Right lung (tissue), 10 donors: ENCODE measurements around the gene BRD9. TPM values are rescaled to one million over a fixed set of nuclear protein-coding genes. Genes with fewer than 3 reads are reported as not detected.
"Not testable (repeated sequence)": the region's sequence is repeated elsewhere in the genome, so short reads cannot be mapped to it uniquely, and the experiment has no call there.

ENCODE experiments used
- DNase-seq, 2 donors: peaks; one replicate each; pipeline ENCODE4 v3.0.0-alpha.2; 2013
- long read RNA-seq, 8 donors: transcript quantifications; one replicate each; lab custom pipeline, GENCODE V29; 2026
- polyA plus RNA-seq, 5 donors: library from polyadenylated mRNA; unstranded; fragments of 120-200 nt; gene quantifications; one replicate each; pipeline versions ENCODE4 v1.2.1 to v1.2.3, GENCODE V29; 2013; ENCODE audit warnings: inconsistent platforms in 1 of 5, low replicate concordance in 1 of 5; ENCODE audit not compliant: insufficient read length in 5 of 5, insufficient read depth in 1 of 5

Gene BRD9
- polyA plus RNA-seq, result 10 to 100 TPM; 43.0 to 53.8 (median 49.0) TPM
- long read RNA-seq, donor 1, partial matches to known transcripts, result 20 of 22 reads
- long read RNA-seq, donor 1, other reads (novel, unspliced or antisense), result 0 of 22 reads
- long read RNA-seq, donor 2, partial matches to known transcripts, result 5 of 8 reads
- long read RNA-seq, donor 2, other reads (novel, unspliced or antisense), result 0 of 8 reads
- long read RNA-seq, donor 3, partial matches to known transcripts, result 15 of 18 reads
- long read RNA-seq, donor 3, other reads (novel, unspliced or antisense), result 0 of 18 reads
- long read RNA-seq, donor 4, partial matches to known transcripts, result 24 of 26 reads
- long read RNA-seq, donor 4, other reads (novel, unspliced or antisense), result 0 of 26 reads
- long read RNA-seq, donor 5, partial matches to known transcripts, result 24 of 30 reads
- long read RNA-seq, donor 5, other reads (novel, unspliced or antisense), result 0 of 30 reads
- long read RNA-seq, donor 6, partial matches to known transcripts, result 0 of 3 reads
- long read RNA-seq, donor 6, other reads (novel, unspliced or antisense), result 0 of 3 reads
- long read RNA-seq, donor 7, partial matches to known transcripts, result 7 of 10 reads
- long read RNA-seq, donor 7, other reads (novel, unspliced or antisense), result 0 of 10 reads
- long read RNA-seq, donor 8, partial matches to known transcripts, result 9 of 10 reads
- long read RNA-seq, donor 8, other reads (novel, unspliced or antisense), result 0 of 10 reads

DNA sequence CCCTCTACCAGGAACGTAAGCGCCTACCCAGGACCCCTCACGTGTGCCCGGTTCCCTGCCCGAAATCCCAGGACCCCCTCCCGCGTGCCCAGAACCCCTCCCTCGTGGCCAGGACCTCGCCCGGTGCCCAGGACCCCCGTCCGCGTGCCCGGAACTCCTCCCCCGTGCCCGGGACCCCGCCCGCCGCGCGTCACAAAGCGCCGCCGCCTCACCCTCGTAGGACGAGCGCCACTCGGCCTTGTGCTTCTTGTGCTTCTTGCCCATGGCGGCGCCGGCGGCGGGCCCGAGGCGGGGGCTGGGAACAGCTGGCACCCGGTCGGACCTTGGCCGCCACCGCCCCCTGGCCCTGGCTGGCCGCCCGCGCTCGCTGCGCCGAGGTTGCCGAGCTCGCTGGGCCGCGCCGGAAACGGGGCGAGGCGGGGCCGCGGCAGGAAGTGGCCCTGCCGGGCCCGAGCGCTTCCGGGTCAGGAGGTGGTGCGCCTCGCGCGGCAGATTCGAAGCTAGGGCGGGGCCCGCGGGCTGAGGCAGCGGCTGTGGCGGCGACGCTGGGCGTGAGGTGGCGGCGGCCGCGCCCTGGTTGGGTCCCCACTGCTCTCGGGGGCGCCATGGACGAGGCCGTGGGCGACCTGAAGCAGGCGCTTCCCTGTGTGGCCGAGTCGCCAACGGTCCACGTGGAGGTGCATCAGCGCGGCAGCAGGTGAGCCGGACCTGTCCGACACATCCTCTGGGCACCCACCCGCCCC is at the start of gene BRD9, which contains the start of gene TRIP13:
Gene BRD9, minus strand, starts transcription at position 408 of the 743 bp plus-strand sequence. Its CDS starts 144 bp downstream, at position 264.
Gene TRIP13, plus strand, starts transcription at position 491 of the 743 bp plus-strand sequence. Its CDS starts 115 bp downstream, at position 606.
- peak; percentile 77 to 80 for DNase-seq

GRCh38 chr5:940741-941140 is 48.1 kb upstream of the BRD9 start:
- DNase-seq, result not testable (repeated sequence)

- DNase-seq, result no peak
These were observed 46.8 kb upstream of the BRD9 start for GRCh38 chr5:939368-939767.

DNA sequence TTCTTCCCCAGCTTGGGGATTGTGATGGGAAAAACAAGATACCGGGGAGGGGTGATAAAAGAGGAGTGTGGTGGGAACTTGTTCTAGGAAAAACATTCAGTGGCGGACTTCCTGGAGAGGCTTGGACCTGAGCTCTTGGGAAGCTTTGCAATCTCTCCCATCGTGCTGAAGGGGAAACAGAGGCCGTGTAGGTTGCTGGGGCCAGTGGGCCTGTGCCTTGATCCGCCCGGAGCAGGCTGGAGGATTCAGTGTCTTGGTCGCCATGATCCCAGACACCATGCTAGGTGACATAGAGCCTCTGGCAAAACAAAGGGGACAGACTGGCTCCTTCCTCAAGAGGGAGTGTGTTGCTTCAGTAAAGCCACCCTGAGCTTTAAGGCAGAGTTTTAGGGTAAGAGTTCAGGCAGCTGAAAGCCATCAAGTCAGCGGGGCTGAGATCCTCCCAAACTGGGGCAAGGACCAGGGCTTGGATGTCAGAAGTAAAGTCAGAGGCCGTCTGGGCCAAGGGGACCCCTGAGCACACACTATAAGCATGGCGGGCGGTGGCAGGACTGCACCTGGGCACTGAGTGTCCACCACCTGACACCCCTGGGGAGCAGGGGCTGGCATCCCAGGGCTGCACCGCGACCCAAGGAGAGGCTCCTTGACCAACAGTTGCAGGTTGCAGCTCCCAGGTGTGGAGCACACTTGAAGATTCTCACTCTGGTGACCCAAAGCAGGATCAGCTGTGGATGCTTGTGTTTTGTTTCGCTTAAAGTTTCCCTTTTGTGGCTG is 44.7 kb upstream of the BRD9 start:
- DNase-seq, result no peak

DNA sequence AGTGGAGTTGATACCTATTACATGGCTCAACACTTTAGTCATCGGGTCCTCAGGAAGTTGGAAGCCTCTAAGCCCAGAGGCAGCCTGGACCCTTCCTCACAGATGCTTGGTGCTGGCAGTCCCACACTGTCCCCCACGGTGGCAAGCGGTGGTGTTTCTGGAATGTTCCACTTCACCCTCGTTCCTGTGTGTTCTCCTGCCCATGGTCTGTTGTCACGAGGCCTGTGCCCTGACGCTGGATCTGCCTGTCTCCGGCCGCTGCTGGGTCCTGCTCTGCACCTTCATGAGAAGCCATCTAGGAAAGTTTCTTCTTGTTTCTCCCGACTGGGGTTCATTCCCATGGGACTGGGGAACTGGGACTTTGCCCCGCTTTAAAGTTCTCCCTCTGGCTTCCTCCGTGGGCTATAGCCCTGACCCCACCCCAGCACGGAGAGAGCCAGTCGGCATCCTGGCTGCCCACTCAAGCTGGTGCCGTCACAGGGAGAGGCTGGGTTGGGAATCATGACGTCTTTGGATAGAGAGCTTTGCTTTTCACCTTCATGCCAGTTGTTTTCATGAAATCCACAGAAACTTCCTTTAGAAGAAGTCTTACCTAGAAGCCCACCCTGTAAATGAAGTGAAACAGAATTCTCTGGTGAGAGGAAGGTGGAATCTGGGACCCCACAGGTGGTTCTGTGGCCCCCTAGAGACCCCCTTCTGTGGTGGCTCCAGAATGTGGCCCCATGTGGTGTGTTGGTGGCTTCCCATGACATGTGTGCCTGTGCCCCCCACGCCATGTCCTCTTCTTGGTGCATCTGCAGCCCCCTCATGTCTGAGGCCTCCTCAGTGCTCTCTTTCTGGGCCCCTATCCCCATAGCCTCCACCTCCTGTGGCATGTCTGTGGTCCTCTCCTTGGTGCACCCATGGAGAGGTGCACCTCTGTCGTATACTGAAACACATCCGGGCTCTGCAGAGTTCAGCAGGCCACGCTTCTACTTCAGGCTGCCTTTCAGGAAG is 43.8 kb upstream of the BRD9 start:
- DNase-seq, result no peak

GRCh38 chr5:935510-936084 is 43.0 kb upstream of the BRD9 start:
- DNase-seq, result no peak

DNA sequence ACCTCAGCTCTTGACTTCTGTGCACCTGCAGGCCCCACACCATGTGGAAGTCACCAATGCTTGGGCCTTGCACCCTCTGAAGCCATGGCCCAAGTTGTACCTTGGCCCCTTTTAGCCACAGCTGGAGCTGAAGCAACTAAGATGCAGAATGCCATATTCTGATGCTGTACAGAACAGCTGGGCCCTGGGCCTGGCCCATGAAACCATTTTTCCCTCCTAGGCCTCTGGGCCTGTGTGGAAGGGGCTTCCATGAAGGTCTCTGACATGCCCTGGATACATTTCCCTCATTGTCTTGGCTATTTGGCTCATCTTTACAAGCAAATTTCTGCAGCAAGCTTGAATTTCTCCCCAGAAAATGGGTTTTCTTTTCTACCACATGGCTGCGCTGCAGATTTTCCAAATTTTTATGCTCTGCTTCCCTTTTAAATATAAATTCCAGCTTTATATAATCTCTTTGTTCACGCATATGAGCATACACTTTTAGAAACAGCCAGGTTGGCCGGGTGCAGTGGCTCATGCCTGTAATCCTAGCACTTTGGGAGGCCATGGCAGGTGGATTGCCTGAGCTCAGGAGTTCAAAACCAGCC is 41.9 kb upstream of the BRD9 start:
- DNase-seq, result not testable (repeated sequence)

- DNase-seq, result not testable (repeated sequence)
These were observed 41.4 kb upstream of the BRD9 start for GRCh38 chr5:933951-934350.

DNA sequence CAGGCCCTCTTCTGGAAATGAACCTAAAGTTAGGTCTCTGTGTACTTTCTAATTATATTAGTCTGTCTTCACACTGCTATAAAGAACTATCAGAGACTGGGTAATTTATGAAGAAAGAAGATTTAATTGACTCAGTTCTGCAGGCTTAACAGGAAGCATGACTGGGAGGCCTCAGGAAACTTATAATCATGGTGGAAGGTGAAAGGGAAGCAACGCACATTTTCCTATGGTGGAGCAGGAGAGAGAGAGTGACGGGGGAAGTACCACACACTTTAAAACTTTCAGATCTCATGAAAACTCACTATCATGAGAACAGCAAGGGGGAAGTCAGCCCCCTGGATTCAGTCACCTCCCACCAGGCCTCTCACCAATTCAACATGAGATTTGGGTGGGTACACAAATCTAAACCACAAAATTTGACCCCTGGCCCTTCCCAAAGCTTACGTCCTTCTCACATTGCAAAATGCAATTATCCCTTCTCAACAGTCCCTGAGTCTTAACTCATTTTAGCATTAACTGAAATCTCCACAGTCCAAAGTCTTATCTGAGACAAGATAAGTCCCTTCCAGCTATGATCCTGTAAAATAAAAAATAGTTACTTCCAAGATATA is 40.8 kb upstream of the BRD9 start:
- no peak for DNase-seq

- DNase-seq, result peak in 1 of 2 donors; percentile 39
These were observed 40.1 kb upstream of the BRD9 start for GRCh38 chr5:932628-933250.

GRCh38 chr5:932151-932627 is 39.6 kb upstream of the BRD9 start:
- DNase-seq, result no peak

DNA sequence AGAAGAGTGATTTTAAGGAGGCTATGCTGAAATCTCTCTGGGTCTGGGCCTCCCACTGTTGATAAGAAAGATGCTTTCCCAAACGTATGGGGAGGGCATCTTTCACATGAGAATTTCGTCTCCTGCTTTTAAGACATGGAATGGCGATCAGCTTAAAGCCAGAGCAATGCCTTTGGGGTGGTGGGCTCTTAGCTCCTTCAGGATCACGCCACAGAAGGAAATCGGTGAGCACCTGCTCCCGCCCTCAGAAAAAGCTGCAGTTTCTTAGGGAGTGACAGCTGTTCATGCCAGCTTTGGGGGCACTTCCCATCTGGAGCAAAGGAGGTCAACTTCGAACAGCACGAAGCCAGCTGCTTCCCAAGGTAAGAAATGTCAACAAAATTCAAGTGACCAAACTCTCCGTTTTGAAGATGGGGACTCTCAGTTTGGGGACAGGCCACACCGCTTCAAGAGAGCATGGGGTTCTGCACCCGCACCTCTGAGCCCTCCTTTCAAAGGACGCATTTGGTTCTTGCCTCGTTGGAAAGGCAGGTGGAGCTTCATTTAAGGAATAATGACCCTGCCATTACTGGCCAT is 39.1 kb upstream of the BRD9 start:
- no peak for DNase-seq

- DNase-seq, result no peak
These were observed 38.3 kb upstream of the BRD9 start for GRCh38 chr5:930866-931265.

DNA sequence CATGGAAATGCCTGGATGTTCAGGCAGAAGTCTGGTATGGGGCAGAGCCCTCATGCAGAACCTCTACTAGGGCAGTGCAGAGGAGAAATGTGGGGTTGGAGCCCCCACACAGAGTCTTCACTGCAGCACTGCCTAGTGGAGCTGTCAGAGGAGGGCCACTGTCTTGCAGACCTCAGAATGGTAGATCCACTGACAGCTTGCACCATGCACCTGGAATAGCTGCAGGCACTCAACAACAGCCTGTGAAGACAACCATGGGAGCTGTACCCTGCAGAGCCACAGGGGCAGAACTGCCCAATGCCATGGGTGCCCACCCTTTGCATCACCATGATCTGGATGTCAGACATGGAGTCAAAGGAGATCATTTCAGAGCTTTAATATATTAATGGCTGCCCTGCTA is 37.0 kb upstream of the BRD9 start:
- DNase-seq, result no peak

GRCh38 chr5:929182-929581 is 36.6 kb upstream of the BRD9 start:
- DNase-seq, result not testable (repeated sequence)

- DNase-seq, result no peak
These were observed 34.8 kb upstream of the BRD9 start for GRCh38 chr5:927172-928015.
